ENCODE measurements around the gene ZG16. TPM values are rescaled to one million over a fixed set of nuclear protein-coding genes. Genes with fewer than 3 reads are reported as not detected.
A peak's percentile ranks its signal among the peaks of the same experiment; 100 is the strongest.
"Not testable (repeated sequence)": the region's sequence is repeated elsewhere in the genome, so short reads cannot be mapped to it uniquely, and the experiment has no call there.

Gene ZG16
- total RNA-seq, 1 donor from 2014 or later: not detected

DNA sequence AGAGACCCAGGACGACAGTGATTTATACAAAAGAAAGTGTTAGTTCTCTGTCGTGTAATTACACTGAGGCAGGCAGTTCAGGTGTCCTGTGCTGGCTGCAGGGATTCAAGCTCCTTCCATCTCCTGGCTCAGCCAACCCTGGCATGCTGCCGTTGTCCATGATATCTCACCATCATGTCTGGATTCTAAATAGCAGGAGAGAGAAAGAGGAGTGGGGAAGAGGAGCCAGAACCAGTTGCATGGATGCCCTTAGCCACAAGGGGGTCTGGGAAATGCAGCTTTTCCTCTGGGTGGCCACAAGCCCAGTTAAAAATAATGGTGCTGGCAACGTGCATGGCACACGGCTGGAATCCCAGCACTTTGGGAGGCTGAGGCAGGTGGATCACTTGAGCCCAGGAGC lies 41.9 kb upstream of the ZG16 start:
- POLR2A ChIA-PET: no interaction called here
- CTCF ChIA-PET: no interaction called here
- H3K36me3 Mint-ChIP-seq (ENCODE audit: low read depth): peaks cover 11% of the 10 kb centered on the region
- H3K4me3 Mint-ChIP-seq: no peak overlapping the region
- intact Hi-C loops (cut with micrococcal nuclease): no loop called here
- TF ChIP-seq, protein P1, sequence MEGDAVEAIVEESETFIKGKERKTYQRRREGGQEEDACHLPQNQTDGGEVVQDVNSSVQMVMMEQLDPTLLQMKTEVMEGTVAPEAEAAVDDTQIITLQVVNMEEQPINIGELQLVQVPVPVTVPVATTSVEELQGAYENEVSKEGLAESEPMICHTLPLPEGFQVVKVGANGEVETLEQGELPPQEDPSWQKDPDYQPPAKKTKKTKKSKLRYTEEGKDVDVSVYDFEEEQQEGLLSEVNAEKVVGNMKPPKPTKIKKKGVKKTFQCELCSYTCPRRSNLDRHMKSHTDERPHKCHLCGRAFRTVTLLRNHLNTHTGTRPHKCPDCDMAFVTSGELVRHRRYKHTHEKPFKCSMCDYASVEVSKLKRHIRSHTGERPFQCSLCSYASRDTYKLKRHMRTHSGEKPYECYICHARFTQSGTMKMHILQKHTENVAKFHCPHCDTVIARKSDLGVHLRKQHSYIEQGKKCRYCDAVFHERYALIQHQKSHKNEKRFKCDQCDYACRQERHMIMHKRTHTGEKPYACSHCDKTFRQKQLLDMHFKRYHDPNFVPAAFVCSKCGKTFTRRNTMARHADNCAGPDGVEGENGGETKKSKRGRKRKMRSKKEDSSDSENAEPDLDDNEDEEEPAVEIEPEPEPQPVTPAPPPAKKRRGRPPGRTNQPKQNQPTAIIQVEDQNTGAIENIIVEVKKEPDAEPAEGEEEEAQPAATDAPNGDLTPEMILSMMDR (IDR thresholded peaks at IDR 0.05): no peak
- H3K27me3 Mint-ChIP-seq: no peaks in the 10 kb centered on the region
- H3K27ac Mint-ChIP-seq: no peak overlapping the region
- DNase-seq (no peak), ATAC-seq (ENCODE audit: low read depth) (no peak)
- peaks cover 2% of the 10 kb centered on the region for H3K9me3 Mint-ChIP-seq
- peaks cover 64% of the 10 kb centered on the region for H3K4me1 Mint-ChIP-seq

DNA sequence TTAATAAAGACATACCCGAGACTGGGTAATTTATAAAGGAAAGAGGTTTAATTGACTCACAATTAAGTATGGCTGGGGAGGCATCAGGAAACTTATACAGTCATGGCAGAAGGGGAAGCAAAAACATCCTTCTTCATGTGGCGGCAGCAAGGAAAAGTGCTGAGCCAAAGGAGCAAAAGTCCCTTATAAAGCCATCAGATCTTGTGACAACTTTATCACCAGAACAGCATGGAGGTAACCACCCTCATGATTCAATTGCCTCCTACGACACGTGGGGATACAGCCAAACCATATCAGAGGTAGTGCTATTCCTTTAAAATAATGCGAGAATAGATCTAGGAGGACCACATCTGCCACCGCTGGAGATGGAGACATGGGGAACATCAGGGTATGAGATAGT lies 41.3 kb upstream of the ZG16 start:
- Mint-ChIP-seq H3K27me3 (no peaks in the 10 kb centered on the region), H3K27ac (no peak overlapping the region), H3K4me3 (no peak overlapping the region), H3K4me1 (peaks cover 64% of the 10 kb centered on the region), H3K36me3 (ENCODE audit: low read depth) (peaks cover 16% of the 10 kb centered on the region), H3K9me3 (peaks cover 2% of the 10 kb centered on the region)
- TF ChIP-seq, protein P1 (IDR thresholded peaks at IDR 0.05): no peak
- DNase-seq (no peak), ATAC-seq (ENCODE audit: low read depth) (no peak)
- ChIA-PET POLR2A (interaction anchor here (0.9 kb wide), 1 partner anchor 53 kb away, joined by 4 read pairs; no protein-coding TSS in a partner anchor), CTCF (no interaction called here)
- intact Hi-C loops (cut with micrococcal nuclease): no loop called here

DNA sequence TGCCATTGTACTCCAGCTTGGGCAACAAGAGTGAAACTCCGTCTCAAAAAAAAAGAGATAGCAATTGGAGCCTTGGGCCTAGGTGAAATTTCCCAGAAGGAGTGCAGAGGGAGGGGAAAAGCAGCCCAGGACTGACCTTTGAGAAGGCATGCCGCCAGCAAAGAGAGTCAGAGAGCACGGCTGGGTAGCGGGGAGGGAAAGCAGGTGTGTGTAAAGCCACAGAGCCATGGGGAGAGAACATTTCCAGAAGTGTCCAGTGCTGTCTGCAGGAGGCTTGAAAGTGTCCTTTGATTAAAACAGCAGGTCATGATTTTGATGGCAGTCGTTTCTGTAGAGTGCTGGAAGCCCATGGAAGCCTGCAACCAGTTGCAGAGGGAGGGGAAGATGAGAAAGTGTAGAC lies 40.3 kb upstream of the ZG16 start:
- POLR2A ChIA-PET: interaction anchor here (0.9 kb wide), 1 partner anchor 52 kb away, joined by 4 read pairs; no protein-coding TSS in a partner anchor
- CTCF ChIA-PET: interaction anchor here (0.9 kb wide), 2 partner anchors 8 to 111 kb away, joined by 3 to 4 read pairs; no protein-coding TSS in a partner anchor
- Mint-ChIP-seq H3K27ac (peak overlapping the region; percentile 85), H3K4me3 (no peak overlapping the region), H3K4me1 (peaks cover 64% of the 10 kb centered on the region), H3K36me3 (ENCODE audit: low read depth) (peaks cover 25% of the 10 kb centered on the region), H3K9me3 (no peaks in the 10 kb centered on the region), H3K27me3 (no peaks in the 10 kb centered on the region)
- intact Hi-C loops (cut with micrococcal nuclease): no loop called here
- ATAC-seq (ENCODE audit: low read depth) (no peak), DNase-seq (no peak)
- TF ChIP-seq, protein P1 (IDR thresholded peaks at IDR 0.05): no peak

DNA sequence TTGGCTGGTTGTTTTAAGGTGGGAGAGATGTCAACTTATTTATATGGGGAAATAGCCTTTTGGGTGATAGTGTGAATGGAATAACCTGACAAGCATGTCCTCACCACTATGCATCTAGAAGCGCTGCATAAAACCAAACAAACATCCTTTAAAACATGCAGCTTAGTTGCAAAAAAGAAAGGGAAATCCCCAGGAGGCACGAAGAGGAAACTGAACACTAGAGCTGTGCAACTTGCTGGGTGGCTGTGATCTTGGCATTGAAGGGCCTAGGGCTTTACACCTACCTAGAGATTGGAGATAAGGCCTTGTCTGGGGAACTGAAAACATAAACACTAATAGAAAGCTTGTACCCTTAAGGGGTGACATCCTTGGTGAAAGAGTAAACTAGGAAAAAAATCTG lies 39.5 kb upstream of the ZG16 start:
- no peak for DNase-seq
- Mint-ChIP-seq H3K27ac (peak overlapping the region; percentile 85), H3K27me3 (no peaks in the 10 kb centered on the region), H3K36me3 (ENCODE audit: low read depth) (peaks cover 31% of the 10 kb centered on the region), H3K4me1 (peaks cover 70% of the 10 kb centered on the region), H3K9me3 (no peaks in the 10 kb centered on the region), H3K4me3 (peak overlapping the region; percentile 56)
- POLR2A ChIA-PET: interaction anchor here (0.6 to 1.8 kb wide), 8 partner anchors 9 to 1441 kb away, joined by 3 to 10 read pairs (median 6); partner anchors contain the start of genes FUS and PAGR1
- CTCF ChIA-PET: interaction anchor here (0.7 to 1.4 kb wide), 5 partner anchors 9 to 77 kb away, joined by 3 to 5 read pairs (median 4); partner anchors contain the start of gene PAGR1
- TF ChIP-seq, protein P1 (IDR thresholded peaks at IDR 0.05): no peak
- intact Hi-C loops (cut with micrococcal nuclease): no loop called here
- peak; percentile 91 for ATAC-seq (ENCODE audit: low read depth)

DNA sequence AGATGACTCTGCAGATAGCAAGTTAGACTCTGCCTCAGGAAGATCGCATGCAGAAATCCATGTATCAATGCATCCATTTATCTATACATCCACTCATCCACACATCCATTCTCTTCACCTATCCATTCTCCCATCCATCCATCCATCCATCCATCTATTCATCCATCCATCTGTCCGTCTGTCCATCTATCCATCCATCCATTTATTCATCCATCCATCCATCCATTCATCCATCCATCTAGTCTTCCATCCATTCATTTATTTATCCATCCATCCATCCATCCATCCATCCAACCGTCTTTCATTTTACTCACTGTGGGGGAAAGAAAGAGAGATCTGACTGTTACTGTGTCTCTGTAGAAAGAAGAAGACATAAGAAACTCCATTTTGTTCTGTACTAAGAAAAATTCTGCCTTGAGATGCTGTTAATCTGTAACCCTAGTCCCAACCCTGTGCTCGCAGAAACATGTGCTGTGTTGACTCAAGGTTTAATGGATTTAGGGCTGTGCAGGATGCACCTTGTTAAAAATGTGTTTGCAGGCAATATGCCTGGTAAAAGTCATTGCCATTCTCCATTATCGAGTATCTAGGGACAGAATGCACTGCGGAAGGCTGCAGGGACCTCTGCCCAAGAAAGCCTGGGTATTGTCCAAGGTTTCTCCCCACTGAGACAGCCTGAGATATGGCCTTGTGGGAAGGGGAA lies 38.0 kb upstream of the ZG16 start:
- H3K4me3 Mint-ChIP-seq; H3K9me3 Mint-ChIP-seq; DNase-seq; ATAC-seq (ENCODE audit: low read depth); H3K27me3 Mint-ChIP-seq; intact Hi-C loops (cut with micrococcal nuclease): not testable (repeated sequence)
- Mint-ChIP-seq H3K36me3 (ENCODE audit: low read depth) (peaks cover 39% of the 10 kb centered on the region), H3K4me1 (peaks cover 83% of the 10 kb centered on the region), H3K27ac (peak overlapping the region; percentile 60)
- ChIA-PET CTCF (interaction anchor here (0.9 to 1.4 kb wide), 3 partner anchors 44 to 76 kb away, joined by 3 to 5 read pairs (median 4); partner anchors contain the start of gene PAGR1), POLR2A (interaction anchor here (1.5 to 1.8 kb wide), 2 partner anchors 10 to 67 kb away, joined by 6 to 10 read pairs; no protein-coding TSS in a partner anchor)

DNA sequence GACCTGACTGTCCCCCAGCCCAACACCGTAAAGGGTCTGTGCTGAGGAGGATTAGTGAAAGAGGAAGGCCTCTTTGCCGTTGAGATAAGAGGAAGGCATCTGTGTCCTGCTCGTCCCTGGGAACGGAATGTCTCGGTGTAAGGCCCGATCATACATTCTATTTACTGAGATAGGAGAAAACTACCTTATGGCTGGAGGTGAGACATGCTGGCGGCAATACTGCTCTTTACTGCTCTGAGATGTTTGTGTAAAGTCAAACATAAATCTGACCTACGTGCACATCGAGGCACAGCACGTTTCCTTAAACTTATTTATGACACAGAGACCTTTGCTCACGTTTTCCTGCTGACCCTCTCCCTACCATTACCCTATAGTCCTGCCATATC lies 37.4 kb upstream of the ZG16 start:
- Mint-ChIP-seq H3K4me1 (peaks cover 86% of the 10 kb centered on the region), H3K27ac (peak overlapping the region; percentile 60), H3K36me3 (ENCODE audit: low read depth) (peaks cover 41% of the 10 kb centered on the region)
- H3K9me3 Mint-ChIP-seq; H3K4me3 Mint-ChIP-seq; ATAC-seq (ENCODE audit: low read depth); POLR2A ChIA-PET; CTCF ChIA-PET; intact Hi-C loops (cut with micrococcal nuclease); H3K27me3 Mint-ChIP-seq; DNase-seq: not testable (repeated sequence)
